Central memory CD4-positive, alpha-beta T cell (primary cell): ENCODE measurements around the gene GPC6.

ENCODE experiments used
- DNase-seq: peaks from one replicate; pipeline ENCODE4 v3.0.0; 2022

The GPC6 gene

GRCh38 chr13:93794197-93794885 is 567.7 kb downstream of the GPC6 start:
- DNase-seq: no peak

GRCh38 chr13:93797463-93797862 is 570.9 kb downstream of the GPC6 start:
- DNase-seq: no peak

- no peak for DNase-seq
Measured at GRCh38 chr13:93800342-93800741, 573.7 kb downstream of the GPC6 start.

- no peak for DNase-seq
Measured at GRCh38 chr13:93805736-93806135, 579.1 kb downstream of the GPC6 start.

- no peak for DNase-seq
Measured at GRCh38 chr13:93806861-93807260, 580.3 kb downstream of the GPC6 start.

GRCh38 chr13:93810264-93810663 is 583.7 kb downstream of the GPC6 start:
- no peak for DNase-seq

GRCh38 chr13:93811071-93811737 is 584.6 kb downstream of the GPC6 start:
- DNase-seq: no peak

- DNase-seq: no peak
Measured at GRCh38 chr13:93811738-93812112, 585.1 kb downstream of the GPC6 start.

- no peak for DNase-seq
Measured at GRCh38 chr13:93814658-93815057, 588.1 kb downstream of the GPC6 start.

- no peak for DNase-seq
Measured at GRCh38 chr13:93818345-93818744, 591.7 kb downstream of the GPC6 start.

GRCh38 chr13:93819331-93819890 is 592.8 kb downstream of the GPC6 start:
- DNase-seq: no peak

GRCh38 chr13:93824286-93824685 is 597.7 kb downstream of the GPC6 start:
- DNase-seq: no peak

- no peak for DNase-seq
Measured at GRCh38 chr13:93834051-93834450, 607.4 kb downstream of the GPC6 start.

- no peak for DNase-seq
Measured at GRCh38 chr13:93843082-93843481, 616.5 kb downstream of the GPC6 start.

- no peak for DNase-seq
Measured at GRCh38 chr13:93847162-93847561, 620.6 kb downstream of the GPC6 start.

GRCh38 chr13:93848247-93848646 is 621.6 kb downstream of the GPC6 start:
- DNase-seq: no peak

GRCh38 chr13:93851236-93851635 is 624.6 kb downstream of the GPC6 start:
- DNase-seq: no peak

GRCh38 chr13:93853912-93854311 is 627.3 kb downstream of the GPC6 start:
- no peak for DNase-seq

- DNase-seq: no peak
Measured at GRCh38 chr13:93857126-93857525, 630.5 kb downstream of the GPC6 start.

GRCh38 chr13:93859716-93860115 is 633.1 kb downstream of the GPC6 start:
- no peak for DNase-seq

GRCh38 chr13:93861818-93862217 is 635.2 kb downstream of the GPC6 start:
- DNase-seq: no peak

- DNase-seq: no peak
Measured at GRCh38 chr13:93862259-93862658, 635.7 kb downstream of the GPC6 start.

- DNase-seq: no peak
Measured at GRCh38 chr13:93865235-93865634, 638.6 kb downstream of the GPC6 start.

GRCh38 chr13:93867481-93867880 is 640.9 kb downstream of the GPC6 start:
- DNase-seq: no peak
